Measurements from ENCODE around the gene RYK. TPM values are rescaled to one million over a fixed set of nuclear protein-coding genes. Genes with fewer than 3 reads are reported as not detected.

Gene RYK
- total and polyA plus RNA-seq, 2 donors (not counting 1 experiment from before 2014, with no cell fraction given): 60.6 to 112 TPM

GRCh38 chr3:134180761-134181160, 69.9 kb downstream of the RYK start:
- no peak overlapping the region for H3K27ac ChIP-seq (ENCODE audit: insufficient read depth, low read length)
- peaks cover 1% of the 10 kb centered on the region for H3K36me3 ChIP-seq (ENCODE audit: control insufficient read depth, insufficient read depth, low read length)
- no peaks in the 10 kb centered on the region for H3K9me3 ChIP-seq (ENCODE audit: control insufficient read depth, insufficient read depth, low read depth, low read length)
- no peak overlapping the region for H3K9ac ChIP-seq (ENCODE audit: insufficient read depth, low read length)
- H3K4me1 ChIP-seq (ENCODE audit: control insufficient read depth, extremely low read depth, insufficient read depth, low read length): no peaks in the 10 kb centered on the region
- DNase-seq (ENCODE audit: low read depth in 2 of 2): no peak
- no peak overlapping the region for H2AFZ ChIP-seq (ENCODE audit: low read length)
- TF ChIP-seq EZH2 (IDR thresholded peaks at IDR 0.05; ENCODE audit: low read length, missing control alignments): no peak
- TF ChIP-seq CTCF (conservative IDR thresholded peaks at IDR 0.05 in 1 of 2, IDR thresholded peaks at IDR 0.05 in 1 of 2; ENCODE audit: low read depth in 1 of 2, low read length in 2 of 2): no peak
- H3K4me3 ChIP-seq (replicated peaks in 1 of 4; ENCODE audit: control extremely low read depth in 1 of 4, insufficient read depth in 1 of 4, low read depth in 3 of 4, low read length in 4 of 4): no peak overlapping the region
- H3K27me3 ChIP-seq (ENCODE audit: control insufficient read depth, insufficient read depth, low read length): no peaks in the 10 kb centered on the region
- no peaks in the 10 kb centered on the region for H4K20me1 ChIP-seq (ENCODE audit: control insufficient read depth, extremely low read depth, insufficient read depth, low read length)
- H3K79me2 ChIP-seq (ENCODE audit: control insufficient read depth, insufficient read depth, low read length): no peaks in the 10 kb centered on the region
- no peak overlapping the region for H3K4me2 ChIP-seq (ENCODE audit: extremely low read depth, insufficient read depth, low read length)

- TF ChIP-seq CTCF (conservative IDR thresholded peaks at IDR 0.05 in 1 of 2, IDR thresholded peaks at IDR 0.05 in 1 of 2; ENCODE audit: low read depth in 1 of 2, low read length in 2 of 2): no peak
- TF ChIP-seq EZH2 (IDR thresholded peaks at IDR 0.05; ENCODE audit: low read length, missing control alignments): no peak
- H3K36me3 ChIP-seq (ENCODE audit: control insufficient read depth, insufficient read depth, low read length): peaks cover 1% of the 10 kb centered on the region
These were observed 71.2 kb downstream of the RYK start for GRCh38 chr3:134179508-134179907.

GRCh38 chr3:134163096-134163495, 87.6 kb downstream of the RYK start:
- DNase-seq (ENCODE audit: low read depth in 2 of 2): no peak
- H3K36me3 ChIP-seq (ENCODE audit: control insufficient read depth, insufficient read depth, low read length): peaks cover 3% of the 10 kb centered on the region

More at GRCh38 chr3:134179508-134179907, 71.2 kb downstream of the RYK start:
- H3K4me2 ChIP-seq (ENCODE audit: extremely low read depth, insufficient read depth, low read length): no peak overlapping the region
- no peak overlapping the region for H3K4me3 ChIP-seq (replicated peaks in 1 of 4; ENCODE audit: control extremely low read depth in 1 of 4, insufficient read depth in 1 of 4, low read depth in 3 of 4, low read length in 4 of 4)
- H3K27ac ChIP-seq (ENCODE audit: insufficient read depth, low read length): no peak overlapping the region
- no peaks in the 10 kb centered on the region for H3K79me2 ChIP-seq (ENCODE audit: control insufficient read depth, insufficient read depth, low read length)
- H3K9ac ChIP-seq (ENCODE audit: insufficient read depth, low read length): no peak overlapping the region
- H3K4me1 ChIP-seq (ENCODE audit: control insufficient read depth, extremely low read depth, insufficient read depth, low read length): no peaks in the 10 kb centered on the region
- H3K9me3 ChIP-seq (ENCODE audit: control insufficient read depth, insufficient read depth, low read depth, low read length): no peaks in the 10 kb centered on the region
- H3K27me3 ChIP-seq (ENCODE audit: control insufficient read depth, insufficient read depth, low read length): no peaks in the 10 kb centered on the region
- H2AFZ ChIP-seq (ENCODE audit: low read length): no peak overlapping the region
- DNase-seq (ENCODE audit: low read depth in 2 of 2): no peak
- H4K20me1 ChIP-seq (ENCODE audit: control insufficient read depth, extremely low read depth, insufficient read depth, low read length): no peaks in the 10 kb centered on the region

More at GRCh38 chr3:134163096-134163495, 87.6 kb downstream of the RYK start:
- H3K9ac ChIP-seq (ENCODE audit: insufficient read depth, low read length): no peak overlapping the region
- TF ChIP-seq CTCF (conservative IDR thresholded peaks at IDR 0.05 in 1 of 2, IDR thresholded peaks at IDR 0.05 in 1 of 2; ENCODE audit: low read depth in 1 of 2, low read length in 2 of 2) (no peak), EZH2 (IDR thresholded peaks at IDR 0.05; ENCODE audit: low read length, missing control alignments) (no peak)
- no peaks in the 10 kb centered on the region for H3K27me3 ChIP-seq (ENCODE audit: control insufficient read depth, insufficient read depth, low read length)
- H3K79me2 ChIP-seq (ENCODE audit: control insufficient read depth, insufficient read depth, low read length): no peaks in the 10 kb centered on the region
- no peak overlapping the region for H3K4me3 ChIP-seq (replicated peaks in 1 of 4; ENCODE audit: control extremely low read depth in 1 of 4, insufficient read depth in 1 of 4, low read depth in 3 of 4, low read length in 4 of 4)
- no peaks in the 10 kb centered on the region for H3K9me3 ChIP-seq (ENCODE audit: control insufficient read depth, insufficient read depth, low read depth, low read length)
- H4K20me1 ChIP-seq (ENCODE audit: control insufficient read depth, extremely low read depth, insufficient read depth, low read length): no peaks in the 10 kb centered on the region
- no peak overlapping the region for H3K27ac ChIP-seq (ENCODE audit: insufficient read depth, low read length)
- no peaks in the 10 kb centered on the region for H3K4me1 ChIP-seq (ENCODE audit: control insufficient read depth, extremely low read depth, insufficient read depth, low read length)
- H3K4me2 ChIP-seq (ENCODE audit: extremely low read depth, insufficient read depth, low read length): no peak overlapping the region
- H2AFZ ChIP-seq (ENCODE audit: low read length): no peak overlapping the region
